SK-N-SH (cell line): ENCODE data around the gene NANS. TPM values are rescaled to one million over a fixed set of nuclear protein-coding genes. Genes with fewer than 3 reads are reported as not detected.

Experiments
- CTCF ChIA-PET: fragments of 300-600, 350-600 bp; formaldehyde crosslinking; extraction: SDS; loops from one replicate; lab custom pipeline; 2021; lab: Yijun Ruan, JAX
- POLR2A ChIA-PET: fragments of 350-600 bp; sonication (Branson Sonifier 250); formaldehyde crosslinking; extraction: SDS; loops from one replicate; lab custom pipeline; 2020; ENCODE audit warnings: antibody characterized with exemption, inconsistent platforms; lab: Yijun Ruan, JAX
- DNase-seq: peaks from one replicate; pipeline ENCODE4 v3.0.0; 2012
- H2AFZ ChIP-seq: fragments of 200-600 bp; sonication (generic); 2 replicates; pipeline ENCODE4 v1.8.1; 2016; ENCODE audit warnings: antibody characterized with exemption, mild to moderate bottlenecking, low read depth
- H3F3A ChIP-seq: fragments of 200-600 bp; sonication (generic); replicated peaks from 2 replicates; pipeline ENCODE3; 2016; ENCODE audit warnings: antibody characterized with exemption, mild to moderate bottlenecking; ENCODE audit not compliant: insufficient read depth
- H3K27ac ChIP-seq, 2 experiments: fragments of 200-500 bp in 1 of 2; fragments of 200-600 bp in 1 of 2; sonication (Bioruptor generic) in 1 of 2; sonication (generic), shearing (Covaris generic) in 1 of 2; 2 replicates each; pipeline versions ENCODE4 v1.5.1 to v1.6.1; 2014 to 2016; ENCODE audit warnings: low read depth in 2 of 2, inconsistent platforms in 1 of 2, low read length in 1 of 2, mild to moderate bottlenecking in 1 of 2, mixed read lengths in 1 of 2
- H3K27me3 ChIP-seq: fragments of 200-600 bp; sonication (generic), shearing (Covaris generic); 2 replicates; pipeline ENCODE4 v1.6.1; 2016; ENCODE audit warnings: mixed run types; ENCODE audit not compliant: insufficient read depth
- H3K36me3 ChIP-seq, 2 experiments: fragments of 200-500 bp in 1 of 2; fragments of 200-600 bp in 1 of 2; sonication (Bioruptor generic) in 1 of 2; sonication (generic) in 1 of 2; replicated peaks in 1 of 2; 2 replicates each; pipeline versions ENCODE3 to v1.5.1; 2014 to 2016; ENCODE audit warnings: low read length in 1 of 2, mild to moderate bottlenecking in 1 of 2; ENCODE audit not compliant: insufficient read depth in 2 of 2, control insufficient read depth in 1 of 2
- H3K4me1 ChIP-seq, 2 experiments: fragments of 200-500 bp in 1 of 2; fragments of 200-600 bp in 1 of 2; sonication (Bioruptor generic) in 1 of 2; sonication (generic), shearing (Covaris generic) in 1 of 2; 2 replicates each; pipeline versions ENCODE4 v1.5.1 to v1.6.1; 2014 to 2016; ENCODE audit warnings: low read depth in 1 of 2, low read length in 1 of 2, mixed run types in 1 of 2; ENCODE audit not compliant: insufficient read depth in 2 of 2, control insufficient read depth in 1 of 2
- H3K4me2 ChIP-seq: fragments of 200-600 bp; sonication (generic), shearing (Covaris generic); 2 replicates; pipeline ENCODE4 v1.6.1; 2017; ENCODE audit warnings: mixed run types
- H3K4me3 ChIP-seq, 2 experiments: fragments of 200-500 bp in 1 of 2; fragments of 200-600 bp in 1 of 2; sonication (Bioruptor generic) in 1 of 2; sonication (generic), shearing (Covaris generic) in 1 of 2; 2 replicates each; pipeline versions ENCODE4 v1.5.1 to v1.8.1; 2014 to 2016; ENCODE audit warnings: low read depth in 2 of 2, inconsistent platforms in 1 of 2, low read length in 1 of 2, mild to moderate bottlenecking in 1 of 2, mixed read lengths in 1 of 2, moderate library complexity in 1 of 2
- H3K79me2 ChIP-seq: fragments of 200-600 bp; sonication (generic); 2 replicates; pipeline ENCODE4 v1.8.1; 2017; ENCODE audit warnings: mild to moderate bottlenecking; ENCODE audit not compliant: insufficient read depth
- H3K9ac ChIP-seq: fragments of 200-600 bp; sonication (generic); 2 replicates; pipeline ENCODE4 v1.6.1; 2017; ENCODE audit warnings: mixed run types
- H3K9me2 ChIP-seq: fragments of 200-600 bp; sonication (generic); 2 replicates; pipeline ENCODE4 v1.6.1; 2017; ENCODE audit warnings: mixed run types
- H3K9me3 ChIP-seq: fragments of 200-600 bp; sonication (generic); 2 replicates; pipeline ENCODE4 v1.6.1; 2017; ENCODE audit warnings: mixed run types, mild to moderate bottlenecking, moderate library complexity
- H4K20me1 ChIP-seq: fragments of 200-600 bp; sonication (generic); 2 replicates; pipeline ENCODE4 v1.6.1; 2017; ENCODE audit warnings: mild to moderate bottlenecking, mixed run types; ENCODE audit not compliant: insufficient read depth
- EP300 ChIP-seq, 2 experiments: IDR thresholded peaks; 2 replicates each; pipeline versions ENCODE4 v1.4.0 to v1.6.1; 2012; ENCODE audit warnings: borderline replicate concordance in 1 of 2, low read depth in 1 of 2, low read length in 1 of 2
- FOSL2 ChIP-seq: IDR thresholded peaks from 2 replicates; pipeline ENCODE4 v1.4.0; 2012; ENCODE audit warnings: low read depth, mild to moderate bottlenecking, moderate library complexity, borderline replicate concordance
- FOXM1 ChIP-seq: IDR thresholded peaks from 2 replicates; pipeline ENCODE4 v1.4.0; 2012; ENCODE audit warnings: low read depth, mild to moderate bottlenecking
- IRF3 ChIP-seq: fragments of 150-350 bp; IDR thresholded peaks from 2 replicates; pipeline ENCODE4 v1.6.1; 2016; ENCODE audit warnings: mild to moderate bottlenecking, low read depth, low read length
- JUND ChIP-seq: IDR thresholded peaks from 2 replicates; pipeline ENCODE4 v1.4.0; 2012
- MAX ChIP-seq: IDR thresholded peaks from 2 replicates; pipeline ENCODE4 v1.4.0; 2012; ENCODE audit warnings: low read depth
- NFIC ChIP-seq: IDR thresholded peaks from 2 replicates; pipeline ENCODE4 v1.4.0; 2012; ENCODE audit warnings: borderline replicate concordance
- RAD21 ChIP-seq: IDR thresholded peaks from 2 replicates; pipeline ENCODE4 v1.6.1; 2012; ENCODE audit warnings: mild to moderate bottlenecking, low read length
- REST ChIP-seq: IDR thresholded peaks from 2 replicates; pipeline ENCODE4 v1.6.1; 2012; ENCODE audit warnings: mild to moderate bottlenecking, low read depth, low read length, moderate library complexity
- TEAD4 ChIP-seq: IDR thresholded peaks from 2 replicates; pipeline ENCODE4 v1.4.0; 2012; ENCODE audit warnings: mild to moderate bottlenecking, borderline replicate concordance; ENCODE audit not compliant: insufficient read depth
- WGBS: methylation state at CpG from one replicate; pipeline ENCODE4 v1.1.6; 2017; ENCODE audit warnings: low lambda C conversion rate; 5-methylcytosine and 5-hydroxymethylcytosine counted together
- polyA plus RNA-seq, 3 experiments: library from polyadenylated mRNA; depleted of rRNA; stranded (reverse); fragments of >200 nt; gene quantifications; 2 replicates each; pipeline ENCODE4 v1.2.3, GENCODE V29; 2012

The NANS gene
- polyA plus RNA-seq, 1 of the 3 experiments (the other 2 are of a cell fraction): 61.3 TPM

GRCh38 chr9:98083061-98083501 is 26.5 kb downstream of the NANS start (continued):
- TF ChIP-seq REST (no peak), IRF3 (no peak), FOSL2 (no peak), TEAD4 (no peak), RAD21 (no peak)

GRCh38 chr9:98083566-98084183 is 27.1 kb downstream of the NANS start:
- POLR2A ChIA-PET: no interaction called here
- Histone ChIP-seq H3K79me2 (no peaks in the 10 kb centered on the region), H3K27me3 (no peaks in the 10 kb centered on the region), H3K27ac (no peak overlapping the region), H3K4me1 (peaks cover 3 to 5% of the 10 kb centered on the region in 2 experiments; a peak in 2 of 4 replicates), H3K9me2 (no peaks in the 10 kb centered on the region), H3K9me3 (no peaks in the 10 kb centered on the region), H3K9ac (no peak overlapping the region), H3K4me3 (no peak overlapping the region), H3K4me2 (no peak overlapping the region), H3K36me3 (peaks cover 17 to 39% of the 10 kb centered on the region in 2 experiments), H4K20me1 (no peaks in the 10 kb centered on the region), H3F3A (peaks cover 3% of the 10 kb centered on the region), H2AFZ (no peak overlapping the region)
- CTCF ChIA-PET: interaction anchor here (1.0 kb wide), 1 partner anchor 48 kb away, joined by 3 read pairs; no protein-coding TSS in a partner anchor
- TF ChIP-seq NFIC (no peak), FOXM1 (no peak), EP300 (IDR thresholded peaks at IDR 0.05; ENCODE audit: borderline replicate concordance in 1 of 2, low read depth in 1 of 2, low read length in 1 of 2) (no peak), MAX (no peak), JUND (no peak)
- WGBS: 100% methylated on average over 7 of the region's 7 CpGs
- DNase-seq: no peak
